Myocyte (in vitro differentiated cells): ENCODE data around the gene SFR1. TPM values are rescaled to one million over a fixed set of nuclear protein-coding genes. Genes with fewer than 3 reads are reported as not detected.

Experiments used
- DNase-seq: peaks from one replicate; pipeline ENCODE4 v3.0.0-alpha.2; 2012; ENCODE audit warnings: low read depth
- total RNA-seq: library from RNA; depleted of rRNA; stranded (reverse); fragments of >200 nt; gene quantifications from 2 replicates; pipeline ENCODE4 v1.2.3, GENCODE V29; 2014

SFR1 gene
- total RNA-seq, 1 donor from 2014 or later, result 6.6 TPM

- no peak for DNase-seq
Observed at GRCh38 chr10:104104926-104105325, 17.0 kb upstream of the SFR1 start.

- no peak for DNase-seq
Observed at GRCh38 chr10:104109908-104110662, 11.9 kb upstream of the SFR1 start.

GRCh38 chr10:104113376-104113956, 8.5 kb upstream of the SFR1 start:
- DNase-seq, result no peak

GRCh38 chr10:104117839-104118323, 4.1 kb upstream of the SFR1 start:
- no peak for DNase-seq

GRCh38 chr10:104119996-104120395, 2.0 kb upstream of the SFR1 start:
- no peak for DNase-seq

GRCh38 chr10:104120512-104120902, 1.5 kb upstream of the SFR1 start:
- DNase-seq, result no peak

GRCh38 chr10:104120903-104121484, 977 bp upstream of the SFR1 start:
- peak; percentile 95 for DNase-seq

GRCh38 chr10:104122225-104123107, 495 bp downstream of the SFR1 start:
- DNase-seq, result no peak

GRCh38 chr10:104123397-104123796, 1.4 kb downstream of the SFR1 start:
- DNase-seq, result peak; percentile 24

GRCh38 chr10:104127411-104127810, 5.4 kb downstream of the SFR1 start:
- peak; percentile 45 for DNase-seq

GRCh38 chr10:104128214-104128613, 6.2 kb downstream of the SFR1 start:
- peak; percentile 46 for DNase-seq

GRCh38 chr10:104130041-104130440, 8.1 kb downstream of the SFR1 start:
- DNase-seq, result no peak

GRCh38 chr10:104138131-104138530, 16.2 kb downstream of the SFR1 start:
- no peak for DNase-seq

GRCh38 chr10:104139221-104139620, 17.2 kb downstream of the SFR1 start:
- DNase-seq, result no peak

GRCh38 chr10:104142081-104142480, 20.1 kb downstream of the SFR1 start:
- no peak for DNase-seq

- DNase-seq, result no peak
Observed at GRCh38 chr10:104143829-104144228, 21.9 kb downstream of the SFR1 start.

GRCh38 chr10:104144931-104145330, 23.0 kb downstream of the SFR1 start:
- no peak for DNase-seq

- no peak for DNase-seq
Observed at GRCh38 chr10:104146882-104147281, 24.9 kb downstream of the SFR1 start.

GRCh38 chr10:104150139-104150538, 28.2 kb downstream of the SFR1 start:
- no peak for DNase-seq

- no peak for DNase-seq
Observed at GRCh38 chr10:104151737-104152136, 29.8 kb downstream of the SFR1 start.

GRCh38 chr10:104155591-104155990, 33.6 kb downstream of the SFR1 start:
- DNase-seq, result no peak
